HG03457 (cell line): ENCODE measurements around the gene SND1.

Source experiments
- ATAC-seq: cut with Tn5 transposase; IDR thresholded peaks from one replicate; pipeline ENCODE4 v1.9.1; 2021; ENCODE audit warnings: moderate number of reproducible peaks; ENCODE audit not compliant: unreplicated experiment

Gene SND1

GRCh38 chr7:128054511-128054910 lies 402.5 kb downstream of the SND1 start:
- ATAC-seq, result no peak

- ATAC-seq, result no peak
Observed at GRCh38 chr7:128055637-128056036, 403.6 kb downstream of the SND1 start.

GRCh38 chr7:128056901-128057300 lies 404.9 kb downstream of the SND1 start:
- ATAC-seq, result no peak

GRCh38 chr7:128057909-128058308 lies 405.9 kb downstream of the SND1 start:
- ATAC-seq, result no peak

- no peak for ATAC-seq
Observed at GRCh38 chr7:128059143-128059988, 407.4 kb downstream of the SND1 start.

- no peak for ATAC-seq
Observed at GRCh38 chr7:128060018-128060417, 408.0 kb downstream of the SND1 start.

- ATAC-seq, result no peak
Observed at GRCh38 chr7:128063088-128063487, 411.1 kb downstream of the SND1 start.

- ATAC-seq, result no peak
Observed at GRCh38 chr7:128065872-128066271, 413.9 kb downstream of the SND1 start.

GRCh38 chr7:128066395-128066794 lies 414.4 kb downstream of the SND1 start:
- ATAC-seq, result no peak

GRCh38 chr7:128066858-128067257 lies 414.9 kb downstream of the SND1 start:
- ATAC-seq, result no peak

GRCh38 chr7:128067983-128068382 lies 416.0 kb downstream of the SND1 start:
- ATAC-seq, result no peak

- ATAC-seq, result no peak
Observed at GRCh38 chr7:128068785-128069184, 416.8 kb downstream of the SND1 start.

- ATAC-seq, result no peak
Observed at GRCh38 chr7:128069373-128070364, 417.7 kb downstream of the SND1 start.

GRCh38 chr7:128071376-128071775 lies 419.4 kb downstream of the SND1 start:
- ATAC-seq, result no peak

- no peak for ATAC-seq
Observed at GRCh38 chr7:128071801-128072200, 419.8 kb downstream of the SND1 start.

GRCh38 chr7:128073671-128074310 lies 421.8 kb downstream of the SND1 start:
- ATAC-seq, result no peak

- ATAC-seq, result no peak
Observed at GRCh38 chr7:128074336-128074735, 422.3 kb downstream of the SND1 start.

GRCh38 chr7:128074736-128075135 lies 422.7 kb downstream of the SND1 start:
- no peak for ATAC-seq

- ATAC-seq, result no peak
Observed at GRCh38 chr7:128075242-128076095, 423.5 kb downstream of the SND1 start.

GRCh38 chr7:128076196-128076795 lies 424.3 kb downstream of the SND1 start:
- ATAC-seq, result no peak
